CD4-positive, CD25-positive, alpha-beta regulatory T cell (primary cell): ENCODE results near the gene CDC14B. TPM values are rescaled to one million over a fixed set of nuclear protein-coding genes. Genes with fewer than 3 reads are reported as not detected.

ENCODE experiments used
- ATAC-seq, 2 donors: fragments of 150-1000 bp; cut with Tn5 transposase; one replicate each; pipeline ENCODE4 v1.10.0; 2021; ENCODE audit warnings: low read depth in 2 of 2, moderate number of reproducible peaks in 2 of 2, moderate library complexity in 1 of 2
- DNase-seq, 3 donors: peaks; one replicate each; pipeline versions ENCODE4 v3.0.0 to v3.0.0-alpha.2; 2012 to 2022; ENCODE audit warnings: mixed read lengths in 1 of 3
- H3K27ac ChIP-seq: one replicate; pipeline ENCODE4 v1.7.0; 2013; ENCODE audit warnings: mild to moderate bottlenecking, low read length; ENCODE audit not compliant: insufficient read depth, poor library complexity, severe bottlenecking
- H3K27me3 ChIP-seq: one replicate; pipeline ENCODE4 v1.7.0; 2013; ENCODE audit warnings: low read length; ENCODE audit not compliant: control insufficient read depth, insufficient read depth
- H3K36me3 ChIP-seq: one replicate; pipeline ENCODE4 v1.7.0; 2013; ENCODE audit warnings: mild to moderate bottlenecking, low read length, moderate library complexity; ENCODE audit not compliant: control insufficient read depth, insufficient read depth
- H3K4me1 ChIP-seq: 2 replicates; pipeline ENCODE4 v1.7.0; 2013; ENCODE audit warnings: mild to moderate bottlenecking, low read length; ENCODE audit not compliant: insufficient read depth, control insufficient read depth, poor library complexity, severe bottlenecking
- H3K4me3 ChIP-seq: one replicate; pipeline ENCODE4 v1.7.0; 2013; ENCODE audit warnings: low read depth, mild to moderate bottlenecking, low read length, moderate library complexity
- H3K9me3 ChIP-seq, 2 experiments: 1 replicate in 1 of 2; 2 replicates in 1 of 2; pipeline ENCODE4 v1.7.0; 2013; ENCODE audit warnings: low read length in 2 of 2, mild to moderate bottlenecking in 1 of 2, moderate library complexity in 1 of 2; ENCODE audit not compliant: control insufficient read depth in 2 of 2
- H3K27ac Mint-ChIP-seq, 3 donors: one replicate each; pipeline ENCODE4 v1.8.0; 2020 to 2022; ENCODE audit warnings: mild to moderate bottlenecking in 3 of 3, mixed read lengths in 3 of 3, moderate library complexity in 2 of 3
- H3K27me3 Mint-ChIP-seq: one replicate; pipeline ENCODE4 v1.8.0; 2022; ENCODE audit warnings: mild to moderate bottlenecking, mixed read lengths
- H3K36me3 Mint-ChIP-seq: one replicate; pipeline ENCODE4 v1.8.0; 2020; ENCODE audit warnings: mixed read lengths
- H3K4me1 Mint-ChIP-seq, 4 donors: one replicate each; pipeline ENCODE4 v1.8.0; 2020 to 2022; ENCODE audit warnings: mixed read lengths in 4 of 4, mild to moderate bottlenecking in 1 of 4
- H3K4me3 Mint-ChIP-seq, 4 donors: one replicate each; pipeline ENCODE4 v1.8.0; 2020 to 2022; ENCODE audit warnings: mild to moderate bottlenecking in 4 of 4, mixed read lengths in 4 of 4, moderate library complexity in 3 of 4
- H3K9me3 Mint-ChIP-seq, 7 donors: one replicate each; pipeline ENCODE4 v1.8.0; 2020 to 2022; ENCODE audit warnings: mixed read lengths in 7 of 7, mild to moderate bottlenecking in 3 of 7, moderate library complexity in 2 of 7
- polyA plus RNA-seq, 4 donors: library from polyadenylated mRNA; unstranded; fragments of 300-500 nt; fragmentation: Illumina TruSeq; gene quantifications; one replicate each; pipeline ENCODE4 v1.2.3, GENCODE V29; 2021
- total RNA-seq: library from RNA; stranded (reverse); gene quantifications from one replicate; pipeline ENCODE4 v1.2.3, GENCODE V29; 2022

The CDC14B gene
- total and polyA plus RNA-seq, 5 donors from 2014 or later, result 7.1 to 17.7 (median 9.0) TPM

GRCh38 chr9:96559339-96559943 lies 60.2 kb downstream of the CDC14B start:
- Mint-ChIP-seq H3K4me1 (peaks cover 6 to 9% (median 8%) of the 10 kb centered on the region in 4 donors), H3K9me3 (no peaks in the 10 kb centered on the region), H3K27me3 (peaks cover 8% of the 10 kb centered on the region), H3K36me3 (peaks cover 35% of the 10 kb centered on the region), H3K4me3 (no peak overlapping the region), H3K27ac (no peak overlapping the region)
- Histone ChIP-seq H3K27ac (no peak overlapping the region), H3K4me1 (no peaks in the 10 kb centered on the region), H3K9me3 (no peaks in the 10 kb centered on the region), H3K4me3 (no peak overlapping the region), H3K36me3 (peaks cover 9% of the 10 kb centered on the region), H3K27me3 (no peaks in the 10 kb centered on the region)
- no peak for ATAC-seq
- no peak for DNase-seq

GRCh38 chr9:96557921-96558320 lies 61.7 kb downstream of the CDC14B start:
- Mint-ChIP-seq H3K36me3 (peaks cover 32% of the 10 kb centered on the region), H3K4me1 (peaks cover 0 to 4% (median 3%) of the 10 kb centered on the region in 4 donors), H3K27me3 (peaks cover 8% of the 10 kb centered on the region), H3K27ac (peak overlapping the region in 1 of 3 donors; percentile 20), H3K9me3 (no peaks in the 10 kb centered on the region), H3K4me3 (no peak overlapping the region)
- no peak for ATAC-seq
- Histone ChIP-seq H3K27me3 (no peaks in the 10 kb centered on the region), H3K9me3 (no peaks in the 10 kb centered on the region), H3K36me3 (peaks cover 9% of the 10 kb centered on the region), H3K27ac (no peak overlapping the region), H3K4me3 (no peak overlapping the region), H3K4me1 (no peaks in the 10 kb centered on the region)
- no peak for DNase-seq

- no peak overlapping the region for H3K4me3 ChIP-seq
Measured at GRCh38 chr9:96556701-96557461, 62.8 kb downstream of the CDC14B start.

GRCh38 chr9:96555567-96556386 lies 63.9 kb downstream of the CDC14B start:
- H3K36me3 ChIP-seq, result no peaks in the 10 kb centered on the region
- no peak overlapping the region for H3K27ac Mint-ChIP-seq
- H3K36me3 Mint-ChIP-seq, result peaks cover 35% of the 10 kb centered on the region
- no peaks in the 10 kb centered on the region for H3K27me3 ChIP-seq
- no peak overlapping the region for H3K27ac ChIP-seq
- no peak for ATAC-seq
- no peak overlapping the region for H3K4me3 Mint-ChIP-seq
- H3K4me1 ChIP-seq, result no peaks in the 10 kb centered on the region
- peaks cover 8% of the 10 kb centered on the region for H3K27me3 Mint-ChIP-seq
- H3K4me1 Mint-ChIP-seq, result peaks cover 0 to 10% (median 3%) of the 10 kb centered on the region in 4 donors
- no peaks in the 10 kb centered on the region for H3K9me3 ChIP-seq
- no peaks in the 10 kb centered on the region for H3K9me3 Mint-ChIP-seq
- no peak overlapping the region for H3K4me3 ChIP-seq
- DNase-seq, result no peak

More at GRCh38 chr9:96556701-96557461, 62.8 kb downstream of the CDC14B start:
- no peak for DNase-seq
- no peaks in the 10 kb centered on the region for H3K4me1 ChIP-seq
- H3K27me3 Mint-ChIP-seq, result peaks cover 8% of the 10 kb centered on the region
- no peak overlapping the region for H3K27ac Mint-ChIP-seq
- H3K9me3 Mint-ChIP-seq, result no peaks in the 10 kb centered on the region
- H3K27me3 ChIP-seq, result no peaks in the 10 kb centered on the region
- H3K36me3 Mint-ChIP-seq, result peaks cover 33% of the 10 kb centered on the region
- no peak for ATAC-seq
- H3K27ac ChIP-seq, result no peak overlapping the region
- no peak overlapping the region for H3K4me3 Mint-ChIP-seq
- H3K9me3 ChIP-seq, result no peaks in the 10 kb centered on the region
- H3K4me1 Mint-ChIP-seq, result peaks cover 0 to 10% (median 3%) of the 10 kb centered on the region in 4 donors
- H3K36me3 ChIP-seq, result peaks cover 3% of the 10 kb centered on the region

- H3K4me3 ChIP-seq, result no peak overlapping the region
- no peak for DNase-seq
- H3K27ac Mint-ChIP-seq, result no peak overlapping the region
- peaks cover 8% of the 10 kb centered on the region for H3K27me3 Mint-ChIP-seq
- no peaks in the 10 kb centered on the region for H3K9me3 ChIP-seq
- no peak overlapping the region for H3K4me3 Mint-ChIP-seq
- no peaks in the 10 kb centered on the region for H3K4me1 ChIP-seq
- peaks cover 29% of the 10 kb centered on the region for H3K36me3 Mint-ChIP-seq
- H3K27ac ChIP-seq, result no peak overlapping the region
- ATAC-seq, result no peak
- H3K4me1 Mint-ChIP-seq, result peaks cover 0 to 10% (median 3%) of the 10 kb centered on the region in 4 donors
- no peaks in the 10 kb centered on the region for H3K27me3 ChIP-seq
- H3K9me3 Mint-ChIP-seq, result no peaks in the 10 kb centered on the region
- H3K36me3 ChIP-seq, result no peaks in the 10 kb centered on the region
Measured at GRCh38 chr9:96554801-96555566, 64.7 kb downstream of the CDC14B start.

GRCh38 chr9:96554326-96554725 lies 65.3 kb downstream of the CDC14B start:
- H3K27me3 ChIP-seq, result no peaks in the 10 kb centered on the region
- no peak overlapping the region for H3K27ac ChIP-seq
- Mint-ChIP-seq H3K36me3 (peaks cover 24% of the 10 kb centered on the region), H3K27ac (no peak overlapping the region), H3K4me3 (no peak overlapping the region), H3K4me1 (peaks cover 0 to 10% (median 3%) of the 10 kb centered on the region in 4 donors), H3K9me3 (no peaks in the 10 kb centered on the region), H3K27me3 (peaks cover 8% of the 10 kb centered on the region)
- H3K4me1 ChIP-seq, result no peaks in the 10 kb centered on the region
- H3K36me3 ChIP-seq, result no peaks in the 10 kb centered on the region
- no peaks in the 10 kb centered on the region for H3K9me3 ChIP-seq
- no peak for ATAC-seq
- DNase-seq, result no peak
- no peak overlapping the region for H3K4me3 ChIP-seq

GRCh38 chr9:96553070-96553469 lies 66.6 kb downstream of the CDC14B start:
- H3K4me3 Mint-ChIP-seq, result no peak overlapping the region
- H3K27ac Mint-ChIP-seq, result no peak overlapping the region
- ATAC-seq (no peak), DNase-seq (no peak)
- H3K9me3 ChIP-seq, result no peaks in the 10 kb centered on the region
- H3K4me3 ChIP-seq, result no peak overlapping the region
- no peak overlapping the region for H3K27ac ChIP-seq
- peaks cover 8% of the 10 kb centered on the region for H3K27me3 Mint-ChIP-seq
- H3K36me3 Mint-ChIP-seq, result peaks cover 20% of the 10 kb centered on the region
- H3K4me1 Mint-ChIP-seq, result peaks cover 0 to 9% (median 3%) of the 10 kb centered on the region in 4 donors
- no peaks in the 10 kb centered on the region for H3K4me1 ChIP-seq
- no peaks in the 10 kb centered on the region for H3K9me3 Mint-ChIP-seq
- no peaks in the 10 kb centered on the region for H3K27me3 ChIP-seq
- H3K36me3 ChIP-seq, result no peaks in the 10 kb centered on the region
